Measurements from ENCODE around the gene FAM47E. TPM values are rescaled to one million over a fixed set of nuclear protein-coding genes. Genes with fewer than 3 reads are reported as not detected.
"Not testable (repeated sequence)": the region's sequence is repeated elsewhere in the genome, so short reads cannot be mapped to it uniquely, and the experiment has no call there.

Gene FAM47E
- total and polyA plus RNA-seq, 2 experiments from 2014 or later, result not detected

DNA sequence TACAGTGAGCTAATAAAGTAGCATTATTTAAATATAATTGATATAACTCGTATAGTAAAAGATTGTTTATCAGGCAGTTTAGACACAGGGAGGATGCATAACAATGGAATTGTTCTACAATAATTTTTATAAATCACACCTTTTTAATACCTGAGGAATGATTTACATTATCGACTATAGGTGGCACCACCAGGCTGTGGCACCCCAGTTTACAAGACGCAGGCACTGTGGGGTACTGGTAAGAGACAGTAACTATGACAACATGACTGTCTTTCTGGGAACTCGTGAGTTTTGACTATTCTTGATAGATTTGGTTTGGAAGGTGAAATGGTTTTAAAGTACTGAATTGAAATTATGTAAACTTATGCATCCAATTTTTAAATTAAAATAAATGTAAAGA, 27.9 kb downstream of the FAM47E start:
- 62 to 64% methylated on average over 4 of the region's 4 CpGs for WGBS, 2 experiments (ENCODE audit: low coverage in 1 of 2, low lambda C conversion rate in 2 of 2, missing lambda C conversion rate in 2 of 2)
- H3K9me3 ChIP-seq (ENCODE audit: low read depth), result no peaks in the 10 kb centered on the region
- H3K27ac ChIP-seq, result no peak overlapping the region
- no peak overlapping the region for H3K4me2 ChIP-seq (ENCODE audit: unreplicated experiment)
- peaks cover 11% of the 10 kb centered on the region; the same call in 1 of the 2 replicates for H3K27me3 ChIP-seq (replicated peaks; ENCODE audit: insufficient read depth)
- no peaks in the 10 kb centered on the region for H3F3A ChIP-seq (ENCODE audit: insufficient read depth)
- in situ Hi-C loops (cut with MboI), result no loop called here
- no peaks in the 10 kb centered on the region for H3K9me2 ChIP-seq (ENCODE audit: insufficient read depth)
- no peaks in the 10 kb centered on the region for H3K4me1 ChIP-seq (ENCODE audit: insufficient read depth)
- H3K4me3 ChIP-seq, result no peak overlapping the region
- no peaks in the 10 kb centered on the region for H3K36me3 ChIP-seq (ENCODE audit: low read depth)
- H2AFZ ChIP-seq, result no peak overlapping the region
- no peaks in the 10 kb centered on the region for H3K79me2 ChIP-seq (ENCODE audit: insufficient read depth)
- H4K20me1 ChIP-seq (ENCODE audit: insufficient read depth), result no peaks in the 10 kb centered on the region
- DNase-seq, result no peak
- TF ChIP-seq EZH2phosphoT487 (IDR thresholded peaks at IDR 0.05; ENCODE audit: insufficient read depth, low read depth) (no peak), EZH2 (IDR thresholded peaks at IDR 0.05; ENCODE audit: insufficient read depth, poor library complexity, severe bottlenecking) (no peak)
- no peak overlapping the region for H3K9ac ChIP-seq

DNA sequence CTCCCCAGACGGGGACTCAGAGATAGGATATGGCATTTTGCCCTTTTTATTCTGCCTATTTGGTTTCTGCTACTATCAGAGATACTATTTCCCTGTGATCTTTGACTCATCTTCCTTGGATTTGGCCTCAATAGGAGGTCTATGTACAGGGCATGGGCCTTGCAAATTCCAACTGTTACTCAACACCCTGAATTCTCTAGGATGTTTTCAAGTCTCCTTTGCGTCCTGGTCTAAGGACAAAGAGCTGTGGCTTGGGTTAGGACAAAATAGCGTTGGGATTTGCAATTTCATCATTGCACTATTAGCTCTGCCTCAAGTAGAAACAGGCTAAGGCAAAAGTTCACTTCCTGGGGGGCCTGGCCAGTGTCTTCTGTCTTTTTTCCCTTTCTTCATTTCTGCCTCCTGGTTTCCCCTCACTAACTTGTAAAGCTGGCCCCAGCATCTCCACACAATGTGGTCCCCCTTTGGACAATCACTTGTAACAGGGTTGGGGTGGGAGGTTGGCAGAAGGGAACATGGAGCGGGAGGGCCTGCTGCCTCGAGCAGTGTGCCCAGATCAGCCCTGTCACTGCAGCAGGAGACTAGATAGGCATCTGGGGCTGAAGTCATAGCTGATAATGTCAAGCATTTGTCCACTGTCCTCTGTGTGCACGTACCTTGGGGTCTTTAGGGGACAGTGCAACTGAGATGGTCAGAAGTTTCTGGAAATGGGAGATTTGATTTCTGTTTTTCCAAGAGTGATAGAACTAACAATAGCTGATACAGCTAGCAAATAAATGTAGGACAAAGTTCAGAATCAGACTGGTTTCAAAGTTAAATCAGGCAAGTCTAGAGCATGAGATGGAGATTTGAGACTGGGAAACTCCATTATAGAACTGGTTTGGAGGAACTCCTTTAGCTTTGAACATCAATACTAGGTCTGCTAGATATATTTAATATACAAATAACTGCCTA, 29.2 kb downstream of the FAM47E start:
- Histone ChIP-seq H4K20me1 (ENCODE audit: insufficient read depth) (no peaks in the 10 kb centered on the region), H3K4me1 (ENCODE audit: insufficient read depth) (no peaks in the 10 kb centered on the region), H3K4me3 (no peak overlapping the region), H3K9me3 (ENCODE audit: low read depth) (no peaks in the 10 kb centered on the region), H3K79me2 (ENCODE audit: insufficient read depth) (no peaks in the 10 kb centered on the region), H3K36me3 (ENCODE audit: low read depth) (no peaks in the 10 kb centered on the region), H3K9me2 (ENCODE audit: insufficient read depth) (no peaks in the 10 kb centered on the region), H3K4me2 (ENCODE audit: unreplicated experiment) (no peak overlapping the region), H3K27me3 (replicated peaks; ENCODE audit: insufficient read depth) (peaks cover 11% of the 10 kb centered on the region; the same call in 1 of the 2 replicates), H3F3A (ENCODE audit: insufficient read depth) (no peaks in the 10 kb centered on the region), H2AFZ (no peak overlapping the region), H3K9ac (no peak overlapping the region), H3K27ac (no peak overlapping the region)
- no peak for DNase-seq
- TF ChIP-seq EZH2 (IDR thresholded peaks at IDR 0.05; ENCODE audit: insufficient read depth, poor library complexity, severe bottlenecking) (no peak), EZH2phosphoT487 (IDR thresholded peaks at IDR 0.05; ENCODE audit: insufficient read depth, low read depth) (no peak)
- 60 to 65% methylated on average over 6 of the region's 6 CpGs for WGBS, 2 experiments (ENCODE audit: low coverage in 1 of 2, low lambda C conversion rate in 2 of 2, missing lambda C conversion rate in 2 of 2)
- in situ Hi-C loops (cut with MboI), result no loop called here

DNA sequence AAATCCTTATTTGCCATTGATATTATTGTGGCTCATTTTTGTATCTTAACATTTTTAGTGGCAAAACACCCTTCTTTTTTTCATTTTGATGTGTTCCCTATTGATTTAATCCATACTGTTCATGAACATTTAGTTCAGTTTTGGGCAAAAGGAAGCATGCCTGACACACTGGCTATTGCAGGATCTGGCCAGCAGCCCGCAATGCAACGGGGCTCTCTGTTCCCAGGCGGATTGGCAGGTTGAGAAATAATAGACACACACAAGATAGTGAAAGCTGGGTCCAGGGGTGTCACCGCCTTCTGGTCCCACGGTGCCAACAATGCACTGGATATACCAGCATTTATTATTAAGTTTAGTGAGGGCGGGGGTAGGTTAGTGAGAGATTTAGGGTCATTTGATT, 30.1 kb downstream of the FAM47E start:
- H3K79me2 ChIP-seq (ENCODE audit: insufficient read depth); H3K4me2 ChIP-seq (ENCODE audit: unreplicated experiment); H3K4me3 ChIP-seq; H2AFZ ChIP-seq; DNase-seq; H3K9ac ChIP-seq; H3K9me2 ChIP-seq (ENCODE audit: insufficient read depth); H4K20me1 ChIP-seq (ENCODE audit: insufficient read depth); H3K9me3 ChIP-seq (ENCODE audit: low read depth); in situ Hi-C loops (cut with MboI); H3F3A ChIP-seq (ENCODE audit: insufficient read depth); H3K4me1 ChIP-seq (ENCODE audit: insufficient read depth); H3K36me3 ChIP-seq (ENCODE audit: low read depth); H3K27ac ChIP-seq: not testable (repeated sequence)
- H3K27me3 ChIP-seq (replicated peaks; ENCODE audit: insufficient read depth), result peaks cover 11% of the 10 kb centered on the region; the same call in 1 of the 2 replicates
- 59 to 75% methylated on average over 6 of the region's 6 CpGs for WGBS, 2 experiments (ENCODE audit: low coverage in 1 of 2, low lambda C conversion rate in 2 of 2, missing lambda C conversion rate in 2 of 2)

DNA sequence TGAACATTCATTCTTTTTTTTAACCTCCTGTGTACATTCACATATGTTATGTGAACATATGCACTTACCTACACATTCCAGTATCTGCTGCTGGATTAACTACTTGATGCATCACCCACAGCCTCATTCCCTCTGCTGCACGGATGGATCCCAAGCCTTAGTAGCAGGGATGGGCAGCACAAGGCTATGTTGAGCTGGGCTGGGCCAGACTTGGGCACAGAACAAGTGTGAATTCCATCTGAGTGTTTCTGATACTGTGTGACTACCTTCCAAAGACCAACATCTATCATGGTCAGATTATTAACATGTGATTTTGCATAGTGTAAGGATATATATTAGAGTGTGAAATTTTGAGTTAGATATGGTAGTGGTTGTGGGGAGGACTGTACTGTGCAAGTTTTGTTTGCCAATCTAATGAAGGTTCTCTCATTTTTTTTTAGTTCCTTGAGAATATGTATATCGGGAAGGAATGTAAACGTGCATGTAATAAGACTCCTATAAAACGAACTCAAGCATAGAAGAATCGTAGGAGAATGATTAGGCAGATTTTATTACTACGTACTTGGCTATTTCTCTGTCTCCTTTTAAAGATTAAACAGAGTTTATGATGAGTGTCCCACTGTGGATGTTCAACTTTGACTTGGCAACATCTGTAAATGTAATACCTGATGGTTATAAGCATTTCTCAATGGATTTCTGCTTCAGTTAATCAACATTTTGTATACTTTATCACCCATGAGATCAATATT, 31.6 kb downstream of the FAM47E start:
- H4K20me1 ChIP-seq (ENCODE audit: insufficient read depth), result no peaks in the 10 kb centered on the region
- no peak overlapping the region for H3K4me2 ChIP-seq (ENCODE audit: unreplicated experiment)
- no peaks in the 10 kb centered on the region for H3K4me1 ChIP-seq (ENCODE audit: insufficient read depth)
- H3K4me3 ChIP-seq, result no peak overlapping the region
- H3K27ac ChIP-seq, result no peak overlapping the region
- no peak for DNase-seq
- no peak overlapping the region for H3K9ac ChIP-seq
- H2AFZ ChIP-seq, result no peak overlapping the region
- no peaks in the 10 kb centered on the region for H3K79me2 ChIP-seq (ENCODE audit: insufficient read depth)
- TF ChIP-seq EZH2phosphoT487 (IDR thresholded peaks at IDR 0.05; ENCODE audit: insufficient read depth, low read depth) (no peak), EZH2 (IDR thresholded peaks at IDR 0.05; ENCODE audit: insufficient read depth, poor library complexity, severe bottlenecking) (no peak)
- H3K9me2 ChIP-seq (ENCODE audit: insufficient read depth), result no peaks in the 10 kb centered on the region
- no peaks in the 10 kb centered on the region for H3K9me3 ChIP-seq (ENCODE audit: low read depth)
- 75 to 77% methylated on average over 6 of the region's 6 CpGs for WGBS, 2 experiments (ENCODE audit: low coverage in 1 of 2, low lambda C conversion rate in 2 of 2, missing lambda C conversion rate in 2 of 2)
- 0 out of 2 replicates have a peak, but pooled peaks cover 7% of the 10 kb centered on the region for H3K27me3 ChIP-seq (replicated peaks; ENCODE audit: insufficient read depth)
- in situ Hi-C loops (cut with MboI), result no loop called here
- no peaks in the 10 kb centered on the region for H3F3A ChIP-seq (ENCODE audit: insufficient read depth)
- H3K36me3 ChIP-seq (ENCODE audit: low read depth), result no peaks in the 10 kb centered on the region
